ENCODE results near the gene KRT36. TPM values are rescaled to one million over a fixed set of nuclear protein-coding genes. Genes with fewer than 3 reads are reported as not detected.

Gene KRT36
- total and polyA plus RNA-seq, 2 experiments from 2014 or later: not detected

GRCh38 chr17:41531993-41532392, 42.3 kb upstream of the KRT36 start:
- peaks cover 15% of the 10 kb centered on the region for H3K4me1 ChIP-seq (ENCODE audit: insufficient read depth)
- H3K4me3 ChIP-seq: no peak overlapping the region
- H3K36me3 ChIP-seq (ENCODE audit: insufficient read depth): no peaks in the 10 kb centered on the region
- no peak overlapping the region for H3K4me2 ChIP-seq
- H2AFZ ChIP-seq: no peak overlapping the region
- no peaks in the 10 kb centered on the region for H3F3A ChIP-seq (replicated peaks; ENCODE audit: low read depth)
- H3K27me3 Mint-ChIP-seq (ENCODE audit: insufficient read depth, low read depth, poor library complexity): peaks cover 25% of the 10 kb centered on the region
- H3K79me2 ChIP-seq (replicated peaks; ENCODE audit: insufficient read depth): peaks cover 1% of the 10 kb centered on the region; the same call in 1 of the 2 replicates
- peaks cover 1% of the 10 kb centered on the region; the same call in 2 of the 3 replicates for H3K36me3 Mint-ChIP-seq (ENCODE audit: low read depth)
- TF ChIP-seq JUNB (IDR thresholded peaks at IDR 0.05; ENCODE audit: unreplicated experiment): no peak
- H3K27ac ChIP-seq (ENCODE audit: low read depth): no peak overlapping the region
- no peaks in the 10 kb centered on the region for H3K9me3 Mint-ChIP-seq
- no peak for DNase-seq (ENCODE audit: low spot score)
- H3K4me1 Mint-ChIP-seq: peaks cover 37% of the 10 kb centered on the region
- ATAC-seq: no peak
- H3K27ac Mint-ChIP-seq: no peak overlapping the region
- H3K27me3 ChIP-seq (ENCODE audit: insufficient read depth): no peaks in the 10 kb centered on the region
- no peak overlapping the region for H3K4me3 Mint-ChIP-seq
- no peaks in the 10 kb centered on the region for H3K9me2 ChIP-seq (ENCODE audit: insufficient read depth)
- no peaks in the 10 kb centered on the region for H4K20me1 ChIP-seq (replicated peaks; ENCODE audit: insufficient read depth)

GRCh38 chr17:41530062-41531048, 40.6 kb upstream of the KRT36 start:
- Histone ChIP-seq H3K4me1 (ENCODE audit: insufficient read depth) (peaks cover 15% of the 10 kb centered on the region), H3K4me3 (no peak overlapping the region), H3K79me2 (replicated peaks; ENCODE audit: insufficient read depth) (peaks cover 11% of the 10 kb centered on the region), H3F3A (replicated peaks; ENCODE audit: low read depth) (no peaks in the 10 kb centered on the region), H4K20me1 (replicated peaks; ENCODE audit: insufficient read depth) (peaks cover 9% of the 10 kb centered on the region; the same call in 1 of the 2 replicates), H3K36me3 (ENCODE audit: insufficient read depth) (no peaks in the 10 kb centered on the region), H3K27ac (ENCODE audit: low read depth) (no peak overlapping the region), H3K27me3 (ENCODE audit: insufficient read depth) (no peaks in the 10 kb centered on the region), H2AFZ (no peak overlapping the region), H3K4me2 (no peak overlapping the region), H3K9me2 (ENCODE audit: insufficient read depth) (no peaks in the 10 kb centered on the region)
- H3K4me1 Mint-ChIP-seq: peaks cover 31% of the 10 kb centered on the region
- peaks cover 16% of the 10 kb centered on the region for H3K27me3 Mint-ChIP-seq (ENCODE audit: insufficient read depth, low read depth, poor library complexity)
- peaks cover 14% of the 10 kb centered on the region; the same call in 2 of the 3 replicates for H3K36me3 Mint-ChIP-seq (ENCODE audit: low read depth)
- no peak for DNase-seq (ENCODE audit: low spot score)
- no peak overlapping the region for H3K27ac Mint-ChIP-seq
- no peak for ATAC-seq
- no peaks in the 10 kb centered on the region; the same call in 2 of the 3 replicates for H3K9me3 Mint-ChIP-seq
- H3K4me3 Mint-ChIP-seq: no peak overlapping the region
- no peak for TF ChIP-seq NANOG (IDR thresholded peaks at IDR 0.05; ENCODE audit: borderline replicate concordance)
- TF ChIP-seq ZNF114 (CRISPR knock-in tag; IDR thresholded peaks at IDR 0.05): no peak
- no peak for TF ChIP-seq ZNF331 (CRISPR knock-in tag; IDR thresholded peaks at IDR 0.05; ENCODE audit: low read depth)
- TF ChIP-seq JUNB (IDR thresholded peaks at IDR 0.05; ENCODE audit: unreplicated experiment): no peak
- no peak for TF ChIP-seq EZH2 (IDR thresholded peaks at IDR 0.05; ENCODE audit: low read depth, unreplicated experiment)
- TF ChIP-seq EZH2phosphoT487 (IDR thresholded peaks at IDR 0.05; ENCODE audit: unreplicated experiment): no peak
- no peak for TF ChIP-seq ZNF462 (CRISPR knock-in tag; IDR thresholded peaks at IDR 0.05)
- TF ChIP-seq REST (IDR thresholded peaks at IDR 0.05; ENCODE audit: unreplicated experiment): no peak
- no peak for TF ChIP-seq POLR2AphosphoS5 (IDR thresholded peaks at IDR 0.05; ENCODE audit: low read depth)
